Endothelial cell of umbilical vein (primary cell): Measurements from ENCODE around the gene FBXW7. TPM values are rescaled to one million over a fixed set of nuclear protein-coding genes. Genes with fewer than 3 reads are reported as not detected.
A peak's percentile ranks its signal among the peaks of the same experiment; 100 is the strongest.

ENCODE experiments used
- BruUV-seq: library from RNA; stranded (reverse); fragments of 400-500 nt; replicated peaks from 2 replicates; lab custom pipeline; 2021; lab: Mats Ljungman, UMichigan
- CTCF ChIA-PET: fragments of 300-600, 350-600 bp; sonication (Branson Sonifier 250); formaldehyde crosslinking; loops from one replicate; lab custom pipeline; 2021; ENCODE audit warnings: antibody characterized with exemption, inconsistent platforms; lab: Charles Lee
- POLR2A ChIA-PET: fragments of 300-600, 350-600 bp; sonication (Branson Sonifier 250); formaldehyde crosslinking; loops from one replicate; lab custom pipeline; 2021; ENCODE audit warnings: antibody characterized with exemption, inconsistent platforms; lab: Charles Lee
- DNase-seq: peaks from one replicate; pipeline ENCODE4 v3.0.0-alpha.2; 2011; ENCODE audit warnings: low read depth, low spot score
- FAIRE-seq: peaks from 2 replicates; lab custom pipeline; 2011; peaks lifted over from hg19 to GRCh38; lab: Jason Lieb, UNC
- H2AFZ ChIP-seq: 2 replicates; pipeline ENCODE4 v1.6.0; 2012; ENCODE audit warnings: low read depth, low read length, control low read depth, inconsistent platforms
- H3K27ac ChIP-seq: 2 replicates; pipeline ENCODE4 v1.5.1; 2011; ENCODE audit warnings: low read depth, mild to moderate bottlenecking, control low read depth, low read length, moderate library complexity; ENCODE audit not compliant: insufficient read depth
- H3K27me3 ChIP-seq, 2 experiments: 2 replicates each; pipeline versions ENCODE4 v1.6.0 to v1.6.1; 2011; ENCODE audit warnings: low read length in 2 of 2, mixed read lengths in 1 of 2; ENCODE audit not compliant: control insufficient read depth in 2 of 2, insufficient read depth in 2 of 2
- H3K36me3 ChIP-seq, 2 experiments: 2 replicates in 1 of 2; 3 replicates in 1 of 2; pipeline ENCODE4 v1.5.1; 2011; ENCODE audit warnings: low read length in 2 of 2, mild to moderate bottlenecking in 1 of 2, moderate library complexity in 1 of 2; ENCODE audit not compliant: control insufficient read depth in 2 of 2, insufficient read depth in 2 of 2; ENCODE audit errors: extremely low read depth in 1 of 2
- H3K4me1 ChIP-seq: 3 replicates; pipeline ENCODE4 v1.5.1; 2011; ENCODE audit warnings: mild to moderate bottlenecking, low read length; ENCODE audit not compliant: control insufficient read depth, insufficient read depth; ENCODE audit errors: extremely low read depth
- H3K4me2 ChIP-seq: 2 replicates; pipeline ENCODE4 v1.6.1; 2011; ENCODE audit warnings: low read length, control low read depth, mixed read lengths; ENCODE audit not compliant: insufficient read depth
- H3K4me3 ChIP-seq, 3 experiments: fragments of 200-600 bp in 1 of 3; sonication (generic), shearing (Covaris generic) in 1 of 3; replicated peaks in 1 of 3; 2 replicates each; pipeline ENCODE4 v1.5.1; 2011 to 2016; ENCODE audit warnings: control low read depth in 3 of 3, low read length in 3 of 3, mild to moderate bottlenecking in 2 of 3, inconsistent platforms in 1 of 3, low read depth in 1 of 3, moderate library complexity in 1 of 3; ENCODE audit not compliant: insufficient read depth in 1 of 3
- H3K79me2 ChIP-seq: 2 replicates; pipeline ENCODE4 v1.6.0; 2012; ENCODE audit warnings: low read length, inconsistent platforms; ENCODE audit not compliant: control insufficient read depth, insufficient read depth
- H3K9ac ChIP-seq: replicated peaks from 2 replicates; pipeline ENCODE3; 2011; ENCODE audit warnings: low read length, control low read depth; ENCODE audit not compliant: insufficient read depth; ENCODE audit errors: extremely low read depth
- H3K9me1 ChIP-seq: replicated peaks from 3 replicates; pipeline ENCODE4 v1.6.0; 2011; ENCODE audit warnings: mild to moderate bottlenecking, low read length; ENCODE audit not compliant: control insufficient read depth, insufficient read depth; ENCODE audit errors: extremely low read depth
- H3K9me3 ChIP-seq: replicated peaks from 2 replicates; pipeline ENCODE4 v1.5.1; 2012; ENCODE audit warnings: low read length, inconsistent platforms; ENCODE audit not compliant: control insufficient read depth, insufficient read depth
- H4K20me1 ChIP-seq: replicated peaks from 2 replicates; pipeline ENCODE3; 2011; ENCODE audit warnings: mild to moderate bottlenecking, low read length; ENCODE audit not compliant: control insufficient read depth, insufficient read depth; ENCODE audit errors: extremely low read depth
- EZH2 ChIP-seq: IDR thresholded peaks from 2 replicates; pipeline ENCODE4 v1.6.1; 2012; ENCODE audit warnings: borderline replicate concordance, low read depth, mild to moderate bottlenecking, moderate library complexity, low read length, inconsistent platforms; ENCODE audit not compliant: severe bottlenecking
- FOS ChIP-seq: IDR thresholded peaks from 2 replicates; pipeline ENCODE4 v1.6.1; 2011; ENCODE audit warnings: mild to moderate bottlenecking, low read length, moderate library complexity, borderline replicate concordance; ENCODE audit not compliant: insufficient read depth
- GATA2 ChIP-seq: IDR thresholded peaks from 2 replicates; pipeline ENCODE4 v1.7.0; 2011; ENCODE audit warnings: low read depth, mild to moderate bottlenecking, moderate library complexity, mixed read lengths, low read length; ENCODE audit not compliant: insufficient read length, insufficient read depth
- JUN ChIP-seq: IDR thresholded peaks from 2 replicates; pipeline ENCODE4 v1.6.1; 2011; ENCODE audit warnings: borderline replicate concordance, low read depth; ENCODE audit not compliant: insufficient read length, insufficient read depth
- MAX ChIP-seq: IDR thresholded peaks from 2 replicates; pipeline ENCODE4 v1.6.1; 2011; ENCODE audit not compliant: insufficient read depth, insufficient read length
- POLR2A ChIP-seq: IDR thresholded peaks from 2 replicates; pipeline ENCODE4 v1.6.1; 2012; ENCODE audit warnings: low read depth, mild to moderate bottlenecking, control low read depth, low read length
- dilution Hi-C: fragments of 300-500 bp; cut with MboI; formaldehyde crosslinking; loops from one replicate; pipeline ENCODE4 v1.15.0; 2019; ENCODE audit warnings: low sequenced_read_pairs; ENCODE audit not compliant: extremely low pct_ligation_motif_present
- intact Hi-C: fragments of 100-400 bp; cut with micrococcal nuclease; formaldehyde crosslinking; loops from one replicate; pipeline ENCODE4 v1.10.0; 2022
- polyA plus RNA-seq, 4 experiments: library from polyadenylated mRNA; depleted of rRNA in 3 of 4; stranded (reverse) in 3 of 4; unstranded in 1 of 4; fragments of >200 nt; gene quantifications; 2 replicates each; pipeline versions ENCODE4 v1.2.1 to v1.2.3, GENCODE V29; 2011 to 2012; ENCODE audit warnings: missing spikeins in 1 of 4
- total RNA-seq: library from RNA; stranded (reverse); gene quantifications from 2 replicates; pipeline ENCODE4 v1.2.3, GENCODE V29; 2021

The FBXW7 gene
- total and polyA plus RNA-seq, 2 donors (not counting 3 experiments of a cell fraction or from before 2014, with no cell fraction given): 7.0 to 28.1 TPM

GRCh38 chr4:152503653-152504290 lies 32.1 kb downstream of the FBXW7 start:
- H3K36me3 ChIP-seq: no peaks in the 10 kb centered on the region
- CTCF ChIA-PET: interaction anchor here (0.6 to 4.9 kb wide), 11 partner anchors 8 to 623 kb away, joined by 3 to 107 read pairs (median 22); partner anchors contain the start of gene FBXW7
- POLR2A ChIA-PET: no interaction called here
- FAIRE-seq: peak; percentile 48
- H3K27me3 ChIP-seq: no peaks in the 10 kb centered on the region
- no peaks in the 10 kb centered on the region for H3K9me3 ChIP-seq
- no peak overlapping the region for H3K4me3 ChIP-seq
- intact Hi-C loops: loop anchor here (5.0 kb wide), 2 partner anchors 34 to 179 kb away; partner anchors contain the start of gene FBXW7
- peaks cover 10% of the 10 kb centered on the region for H4K20me1 ChIP-seq
- TF ChIP-seq POLR2A: no peak
- no peak for TF ChIP-seq GATA2
- no peak for TF ChIP-seq MAX
- TF ChIP-seq EZH2: no peak
- H3K79me2 ChIP-seq: peaks cover 68% of the 10 kb centered on the region
- no peak overlapping the region for H3K27ac ChIP-seq
- H3K9ac ChIP-seq: no peak overlapping the region
- no peak overlapping the region for H3K4me2 ChIP-seq
- H3K4me1 ChIP-seq: peaks cover 6% of the 10 kb centered on the region
- BruUV-seq: no TSS peak
- dilution Hi-C loops: no loop called here
- no peaks in the 10 kb centered on the region for H3K9me1 ChIP-seq
- H2AFZ ChIP-seq: no peak overlapping the region
- DNase-seq: no peak

GRCh38 chr4:152501846-152502536 lies 33.9 kb downstream of the FBXW7 start:
- FAIRE-seq: peak; percentile 63

More at GRCh38 chr4:152501846-152502536, 33.9 kb downstream of the FBXW7 start:
- dilution Hi-C loops (no loop called here), intact Hi-C loops (loop anchor here (1.0 to 5.0 kb wide), 4 partner anchors 35 to 233 kb away; partner anchors contain the start of gene FBXW7)
- Histone ChIP-seq H3K4me1 (peaks cover 6% of the 10 kb centered on the region), H3K36me3 (no peaks in the 10 kb centered on the region), H3K4me2 (no peak overlapping the region), H3K9me1 (no peaks in the 10 kb centered on the region), H3K9ac (no peak overlapping the region), H3K4me3 (no peak overlapping the region), H3K9me3 (no peaks in the 10 kb centered on the region), H4K20me1 (peaks cover 10% of the 10 kb centered on the region), H3K79me2 (peaks cover 66% of the 10 kb centered on the region), H2AFZ (no peak overlapping the region), H3K27ac (no peak overlapping the region), H3K27me3 (no peaks in the 10 kb centered on the region)
- peak; percentile 72 for TF ChIP-seq FOS
- TF ChIP-seq JUN: no peak
- CTCF ChIA-PET: interaction anchor here (0.6 to 4.9 kb wide), 63 partner anchors 8 to 1072 kb away, joined by 3 to 139 read pairs (median 6); partner anchors contain the start of genes ARFIP1, FBXW7, TIGD4 and TMEM154
- no TSS peak for BruUV-seq
- DNase-seq: no peak
- POLR2A ChIA-PET: interaction anchor here (1.8 kb wide), 1 partner anchor 34 kb away, joined by 5 read pairs; the partner anchor contains the start of gene FBXW7
